ENCODE measurements around the gene KCTD17.
"Not testable (repeated sequence)": the region's sequence is repeated elsewhere in the genome, so short reads cannot be mapped to it uniquely, and the experiment has no call there.

Gene KCTD17

GRCh38 chr22:37061611-37062375 lies 10.3 kb downstream of the KCTD17 start:
- DNase-seq: no peak

- DNase-seq: no peak
Observed at GRCh38 chr22:37062376-37062675, 10.8 kb downstream of the KCTD17 start.

- no peak for DNase-seq
Observed at GRCh38 chr22:37062702-37063381, 11.3 kb downstream of the KCTD17 start.

- no peak for DNase-seq
Observed at GRCh38 chr22:37063431-37064420, 12.2 kb downstream of the KCTD17 start.

GRCh38 chr22:37064553-37064952 lies 13.0 kb downstream of the KCTD17 start:
- no peak for DNase-seq

- no peak for DNase-seq
Observed at GRCh38 chr22:37065180-37065579, 13.6 kb downstream of the KCTD17 start.

GRCh38 chr22:37065961-37066360 lies 14.4 kb downstream of the KCTD17 start:
- DNase-seq: no peak

- no peak for DNase-seq
Observed at GRCh38 chr22:37067428-37067827, 15.9 kb downstream of the KCTD17 start.

- DNase-seq: no peak
Observed at GRCh38 chr22:37068859-37069258, 17.3 kb downstream of the KCTD17 start.

- no peak for DNase-seq
Observed at GRCh38 chr22:37069319-37069718, 17.8 kb downstream of the KCTD17 start.

GRCh38 chr22:37069719-37070118 lies 18.2 kb downstream of the KCTD17 start:
- no peak for DNase-seq

GRCh38 chr22:37070334-37070733 lies 18.8 kb downstream of the KCTD17 start:
- DNase-seq: no peak

- DNase-seq: no peak
Observed at GRCh38 chr22:37070744-37071143, 19.2 kb downstream of the KCTD17 start.

- not testable (repeated sequence) for DNase-seq
Observed at GRCh38 chr22:37071850-37072592, 20.5 kb downstream of the KCTD17 start.

- no peak for DNase-seq
Observed at GRCh38 chr22:37072673-37073072, 21.1 kb downstream of the KCTD17 start.

- no peak for DNase-seq
Observed at GRCh38 chr22:37074537-37074936, 23.0 kb downstream of the KCTD17 start.

GRCh38 chr22:37075046-37075445 lies 23.5 kb downstream of the KCTD17 start:
- DNase-seq: no peak

- no peak for DNase-seq
Observed at GRCh38 chr22:37075822-37076433, 24.4 kb downstream of the KCTD17 start.

- peak; percentile 88 for DNase-seq
Observed at GRCh38 chr22:37077802-37078448, 26.4 kb downstream of the KCTD17 start.

- DNase-seq: no peak
Observed at GRCh38 chr22:37079158-37079557, 27.6 kb downstream of the KCTD17 start.

GRCh38 chr22:37079668-37080171 lies 28.2 kb downstream of the KCTD17 start:
- peak; percentile 81 for DNase-seq

All from activated CD8-positive, alpha-beta memory T cell treated with anti-CD3 and anti-CD28 coated beads, Interleukin-2, amount 50 U/mL, for 4 hours (primary cell).